ENCODE measurements around the gene CCDC126. TPM values are rescaled to one million over a fixed set of nuclear protein-coding genes. Genes with fewer than 3 reads are reported as not detected.
A peak's percentile ranks its signal among the peaks of the same experiment; 100 is the strongest.

CCDC126 gene
- total and polyA plus RNA-seq, 2 of the 4 experiments (the other 2 are of a cell fraction) = 4.1 to 5.6 TPM

DNA sequence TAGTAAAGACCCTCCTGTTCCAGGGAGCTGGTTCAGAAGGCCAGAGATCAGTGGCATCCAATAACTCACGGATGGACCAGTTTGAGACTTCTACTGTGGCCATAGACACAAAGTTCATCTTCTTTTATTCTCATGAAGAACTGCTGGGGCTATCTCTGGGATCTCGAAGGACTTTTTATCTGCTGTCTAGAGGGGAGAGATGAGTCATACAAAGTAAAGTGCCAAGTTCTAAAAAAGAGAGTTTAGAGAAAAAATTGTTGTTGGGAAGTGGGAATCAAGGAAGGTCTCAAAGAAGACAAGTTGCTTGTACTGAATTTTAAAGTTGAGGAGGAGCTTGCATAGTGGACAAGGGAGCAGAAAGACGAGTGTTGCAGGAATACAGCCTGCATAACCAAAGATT lies 74.9 kb downstream of the CCDC126 start:
- Histone ChIP-seq H3K4me2 (ENCODE audit: low read depth, low read length) (no peak overlapping the region), H3K56ac (ENCODE audit: extremely low read depth, insufficient read depth, low read length) (no peak overlapping the region), H2BK120ac (ENCODE audit: low read depth, low read length) (no peak overlapping the region), H3K36me3 (ENCODE audit: control insufficient read depth, insufficient read depth, low read length) (no peaks in the 10 kb centered on the region), H2AFZ (replicated peaks; ENCODE audit: low read length, poor library complexity) (no peak overlapping the region), H2BK15ac (ENCODE audit: low read depth, low read length) (no peak overlapping the region), H3K4ac (ENCODE audit: low read depth, low read length) (no peak overlapping the region), H3K27me3 (ENCODE audit: control insufficient read depth, insufficient read depth, low read length) (peaks cover 2% of the 10 kb centered on the region; the same call in 1 of the 2 replicates), H3K18ac (ENCODE audit: low read depth, low read length) (no peak overlapping the region), H3K14ac (replicated peaks; ENCODE audit: low read depth, low read length) (no peak overlapping the region), H3K23ac (ENCODE audit: low read depth, low read length) (no peak overlapping the region), H3K9me3 (ENCODE audit: control insufficient read depth, insufficient read depth, low read length) (no peaks in the 10 kb centered on the region), H4K8ac (ENCODE audit: low read depth in 2 of 2, low read length in 2 of 2) (no peak overlapping the region), H4K91ac (ENCODE audit: insufficient read depth, low read depth, low read length) (no peak overlapping the region), H2AK9ac (replicated peaks; ENCODE audit: low read depth, low read length, poor library complexity) (no peak overlapping the region), H3K4me1 (ENCODE audit: control insufficient read depth, insufficient read depth, low read length) (no peaks in the 10 kb centered on the region), H3K27ac (ENCODE audit: insufficient read depth, low read length) (no peak overlapping the region), H3K79me1 (ENCODE audit: low read depth in 1 of 2, low read length in 2 of 2) (no peaks in the 10 kb centered on the region), H2BK5ac (ENCODE audit: low read depth, low read length, poor library complexity, severe bottlenecking) (no peak overlapping the region), H3K9me1 (ENCODE audit: insufficient read depth, low read length) (no peaks in the 10 kb centered on the region), H2BK20ac (ENCODE audit: low read depth, low read length) (no peak overlapping the region), H3K4me3 (ENCODE audit: insufficient read depth, low read depth, low read length) (no peak overlapping the region), H2AK5ac (ENCODE audit: low read depth, low read length) (no peak overlapping the region), H4K20me1 (ENCODE audit: insufficient read depth, low read length) (no peaks in the 10 kb centered on the region), H4K5ac (ENCODE audit: low read depth, low read length) (no peak overlapping the region), H3K9ac (ENCODE audit: low read depth, low read length) (no peak overlapping the region)
- dilution Hi-C loops (cut with HindIII; ENCODE audit: low sequenced_read_pairs, unreplicated experiment) = no loop called here
- ChIA-PET POLR2A (ENCODE audit: unreplicated experiment) (no interaction called here), CTCF (interaction anchor here (0.5 to 2.0 kb wide), 3 partner anchors 9 to 1070 kb away, joined by 3 to 7 read pairs (median 3); partner anchors contain the start of gene FAM221A)
- 50% methylated on average over 1 of the region's 3 CpGs; no CpG with 5 or more reads in 1 of the 2 experiments for WGBS, 2 experiments (ENCODE audit: extremely low coverage in 2 of 2, insufficient read length in 1 of 2)
- ATAC-seq (ENCODE audit: low read depth) = no peak; the same call in 1 of the 2 replicates
- DNase-seq = peak; percentile 5
- BruUV-seq (replicated peaks) = no TSS peak
- in situ Hi-C loops (cut with MboI; ENCODE audit: low sequenced_read_pairs) = no loop called here
- intact Hi-C loops (cut with micrococcal nuclease) = no loop called here
- no peak for TF ChIP-seq BHLHE40 (IDR thresholded peaks at IDR 0.05; ENCODE audit: low read depth, low read length)
- no peak for TF ChIP-seq RCOR1 (IDR thresholded peaks at IDR 0.05; ENCODE audit: insufficient replicate concordance, low read length)
- TF ChIP-seq FOS (IDR thresholded peaks at IDR 0.05; ENCODE audit: low read depth, low read length) = no peak
- no peak for TF ChIP-seq MAZ (IDR thresholded peaks at IDR 0.05; ENCODE audit: borderline replicate concordance, low read depth, low read length)
- no peak for TF ChIP-seq NFE2L2 (IDR thresholded peaks at IDR 0.05; ENCODE audit: low read depth, low read length)
- no peak for TF ChIP-seq ELK1 (IDR thresholded peaks at IDR 0.05; ENCODE audit: borderline replicate concordance, low read depth, low read length)
- TF ChIP-seq CEBPB (IDR thresholded peaks at IDR 0.05; ENCODE audit: low read depth, low read length) = no peak
- TF ChIP-seq RAD21 (IDR thresholded peaks at IDR 0.05; ENCODE audit: low read length) = no peak

Data from IMR-90 (cell line).